Astrocyte of the cerebellum (primary cell): ENCODE measurements around the gene LUZP2.

Experiments
- DNase-seq: peaks from one replicate; pipeline ENCODE4 v3.0.0-alpha.2; 2011; ENCODE audit warnings: low read depth
- H3K4me3 ChIP-seq: 2 replicates; pipeline ENCODE4 v1.5.1; 2011; ENCODE audit warnings: mild to moderate bottlenecking, low read depth, low read length, moderate library complexity
- in situ Hi-C: cut with HindIII; loops from 2 replicates; pipeline ENCODE4 v1.10.0; 2017; ENCODE audit warnings: low sequenced_read_pairs
- TF ChIP-seq, protein P1 (sequence below): IDR thresholded peaks from 2 replicates; pipeline ENCODE4 v1.5.1; 2012; ENCODE audit warnings: low read length, low read depth, moderate library complexity, mild to moderate bottlenecking; ENCODE audit errors: missing control alignments

LUZP2 gene

DNA sequence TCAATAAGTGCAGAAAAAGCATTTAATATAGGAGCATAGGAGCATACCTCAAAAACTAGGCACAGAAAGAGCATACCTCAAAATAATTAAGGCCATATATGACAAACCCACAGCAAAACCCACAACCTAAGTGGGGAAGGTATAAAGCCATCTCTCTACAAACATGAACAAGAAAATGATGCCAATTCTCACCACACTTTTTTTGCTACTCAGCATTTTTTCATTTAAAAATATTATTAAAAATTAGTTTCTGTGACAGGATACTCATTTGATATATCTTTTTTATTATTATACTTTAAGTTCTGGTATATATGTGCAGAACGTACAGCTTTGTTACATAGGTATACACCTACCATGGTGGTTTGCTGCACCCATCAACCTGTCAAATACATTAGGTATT, 352.0 kb downstream of the LUZP2 start:
- TF ChIP-seq, protein P1, sequence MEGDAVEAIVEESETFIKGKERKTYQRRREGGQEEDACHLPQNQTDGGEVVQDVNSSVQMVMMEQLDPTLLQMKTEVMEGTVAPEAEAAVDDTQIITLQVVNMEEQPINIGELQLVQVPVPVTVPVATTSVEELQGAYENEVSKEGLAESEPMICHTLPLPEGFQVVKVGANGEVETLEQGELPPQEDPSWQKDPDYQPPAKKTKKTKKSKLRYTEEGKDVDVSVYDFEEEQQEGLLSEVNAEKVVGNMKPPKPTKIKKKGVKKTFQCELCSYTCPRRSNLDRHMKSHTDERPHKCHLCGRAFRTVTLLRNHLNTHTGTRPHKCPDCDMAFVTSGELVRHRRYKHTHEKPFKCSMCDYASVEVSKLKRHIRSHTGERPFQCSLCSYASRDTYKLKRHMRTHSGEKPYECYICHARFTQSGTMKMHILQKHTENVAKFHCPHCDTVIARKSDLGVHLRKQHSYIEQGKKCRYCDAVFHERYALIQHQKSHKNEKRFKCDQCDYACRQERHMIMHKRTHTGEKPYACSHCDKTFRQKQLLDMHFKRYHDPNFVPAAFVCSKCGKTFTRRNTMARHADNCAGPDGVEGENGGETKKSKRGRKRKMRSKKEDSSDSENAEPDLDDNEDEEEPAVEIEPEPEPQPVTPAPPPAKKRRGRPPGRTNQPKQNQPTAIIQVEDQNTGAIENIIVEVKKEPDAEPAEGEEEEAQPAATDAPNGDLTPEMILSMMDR, result no peak
- in situ Hi-C loops, result no loop called here
- no peak overlapping the region for H3K4me3 ChIP-seq
- no peak for DNase-seq

DNA sequence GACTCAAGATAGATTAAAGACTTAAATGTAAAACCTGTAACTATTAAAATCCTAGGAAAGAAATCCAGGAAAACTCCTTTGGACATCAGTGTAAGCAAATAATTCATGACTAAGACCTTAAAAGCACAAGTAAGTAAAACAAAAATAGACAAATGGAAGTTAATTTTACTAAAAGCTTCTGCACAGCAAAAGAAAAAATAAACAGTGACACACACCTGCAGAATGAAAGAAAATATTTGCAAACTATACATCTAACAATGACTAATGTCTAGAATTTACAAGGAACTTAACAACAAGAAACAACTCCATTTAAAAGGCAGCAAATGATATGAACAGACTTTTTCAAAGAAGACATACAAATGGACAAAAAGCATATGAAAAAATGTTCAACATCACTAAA, 359.1 kb downstream of the LUZP2 start:
- in situ Hi-C loops, result no loop called here

DNA sequence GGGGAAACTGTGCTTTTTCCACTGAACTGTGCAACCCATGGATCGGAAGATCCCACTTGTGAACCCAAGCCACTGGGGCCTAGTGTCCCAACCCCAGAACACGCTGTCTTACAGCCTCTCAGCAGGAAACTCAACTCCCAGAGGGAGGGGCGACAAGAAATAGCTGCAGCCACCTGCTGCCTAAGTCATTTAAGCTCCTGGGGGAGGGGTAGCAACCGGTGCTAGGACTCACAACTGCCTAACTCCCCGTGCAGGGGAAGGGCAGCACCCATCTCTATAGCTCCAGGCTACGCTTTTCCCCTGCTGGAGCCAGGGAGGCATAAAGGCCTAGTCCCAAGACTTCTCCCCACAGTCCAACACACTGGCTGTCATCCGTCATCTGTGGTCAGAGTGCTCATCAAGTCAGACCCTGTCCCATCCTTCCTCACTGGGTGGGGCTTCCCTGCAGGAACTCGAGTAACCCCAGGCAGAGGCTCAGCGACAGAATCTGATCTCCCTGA, 363.0 kb downstream of the LUZP2 start:
- TF ChIP-seq, protein P1, result no peak
- no peak overlapping the region for H3K4me3 ChIP-seq
- in situ Hi-C loops, result no loop called here
- no peak for DNase-seq

More for the DNA sequence above, 359.1 kb downstream of the LUZP2 start:
- DNase-seq, result no peak
- TF ChIP-seq, protein P1, result no peak
- no peak overlapping the region for H3K4me3 ChIP-seq

DNA sequence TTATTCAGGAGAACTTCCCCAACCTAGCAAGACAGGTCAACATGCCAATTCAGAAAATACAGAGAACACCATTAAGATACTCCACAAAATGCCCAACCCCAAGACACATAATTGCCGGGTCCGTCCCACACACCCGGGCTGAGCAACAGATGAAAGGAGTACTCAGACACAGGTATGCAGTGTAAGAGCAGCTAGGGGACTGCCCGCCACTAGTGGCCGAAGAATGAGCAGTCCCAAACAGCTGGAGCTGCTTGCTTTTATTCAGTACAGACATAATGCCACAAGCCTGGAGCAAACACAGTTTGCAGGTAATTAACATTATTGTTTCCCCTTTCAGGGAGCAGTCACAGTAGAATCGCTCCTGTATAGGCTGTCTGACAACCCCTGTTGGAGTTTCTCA, 364.6 kb downstream of the LUZP2 start:
- no peak overlapping the region for H3K4me3 ChIP-seq
- TF ChIP-seq, protein P1, result no peak
- DNase-seq, result no peak
- in situ Hi-C loops, result no loop called here

DNA sequence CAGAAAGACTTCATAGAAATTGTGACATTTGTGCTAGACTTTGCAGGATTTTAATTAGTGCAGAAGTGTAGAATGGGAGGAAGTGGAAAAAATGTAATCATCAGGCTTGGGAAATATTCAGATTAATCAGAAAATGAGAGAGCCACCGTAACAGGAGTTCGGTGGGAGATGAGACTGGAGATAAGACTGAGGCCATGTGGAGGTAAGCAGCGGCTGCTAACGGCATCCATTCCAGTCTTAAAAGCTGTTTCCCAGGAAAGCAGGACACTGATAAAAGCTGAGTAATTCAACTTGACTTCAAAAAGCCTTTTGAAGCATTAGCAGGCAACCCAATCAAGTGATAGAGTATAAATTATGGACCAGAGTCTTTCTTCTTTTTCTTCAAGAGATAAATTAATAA, 369.9 kb downstream of the LUZP2 start:
- TF ChIP-seq, protein P1, result no peak
- DNase-seq, result no peak
- no peak overlapping the region for H3K4me3 ChIP-seq
- in situ Hi-C loops, result no loop called here

DNA sequence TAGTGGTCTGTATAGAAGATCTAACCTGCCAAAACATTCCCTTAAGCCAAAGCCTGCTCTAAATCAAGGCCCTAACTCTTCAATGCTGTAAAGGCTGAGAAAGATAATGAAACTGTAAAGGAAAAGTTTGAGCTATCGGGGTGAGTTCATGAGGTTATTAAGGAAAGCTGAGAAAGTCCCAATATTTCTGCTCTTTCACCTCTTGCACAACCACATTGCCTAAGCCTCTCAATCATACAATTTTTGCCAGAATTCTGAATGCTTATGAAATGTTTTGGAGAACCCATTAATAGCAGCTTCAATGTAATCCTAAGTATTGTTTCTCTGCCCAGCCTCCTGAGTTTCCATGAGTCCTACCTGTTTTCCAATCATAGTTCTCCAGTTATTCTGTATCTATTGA, 373.2 kb downstream of the LUZP2 start:
- in situ Hi-C loops, result no loop called here
- no peak for DNase-seq
- TF ChIP-seq, protein P1, result no peak
- H3K4me3 ChIP-seq, result no peak overlapping the region

DNA sequence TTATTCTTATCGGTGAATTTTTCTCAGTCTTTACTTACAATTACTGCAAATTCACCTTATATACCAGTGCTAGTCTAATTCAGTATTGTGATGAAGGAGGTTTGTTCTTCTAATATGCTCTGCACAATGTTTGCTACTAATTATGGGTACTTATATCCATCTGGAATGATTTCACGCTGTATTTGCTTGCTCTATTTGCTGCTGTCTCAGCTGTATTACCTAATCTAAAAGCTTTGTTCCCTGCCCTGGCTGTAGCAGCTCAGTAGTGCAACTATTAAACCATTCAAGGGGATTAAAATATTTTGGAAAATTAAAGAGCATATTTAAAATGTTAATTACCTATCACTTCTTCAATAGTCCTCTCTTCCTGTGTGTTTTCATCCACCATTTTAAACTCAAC, 375.3 kb downstream of the LUZP2 start:
- DNase-seq, result no peak
- TF ChIP-seq, protein P1, result no peak
- no peak overlapping the region for H3K4me3 ChIP-seq
- in situ Hi-C loops, result no loop called here
